Neural progenitor cell (in vitro differentiated cells): ENCODE results near the gene BDKRB2. TPM values are rescaled to one million over a fixed set of nuclear protein-coding genes. Genes with fewer than 3 reads are reported as not detected.

ENCODE experiments used
- DNase-seq: peaks from one replicate; pipeline ENCODE4 v3.0.0-alpha.2; 2016; ENCODE audit warnings: low spot score
- H2AFZ ChIP-seq: fragments of 200-600 bp; sonication (generic); replicated peaks from 2 replicates; pipeline ENCODE4 v1.6.1; 2016; ENCODE audit warnings: antibody characterized with exemption
- H3F3A ChIP-seq: fragments of 200-600 bp; sonication (generic); 2 replicates; pipeline ENCODE4 v1.6.1; 2016; ENCODE audit warnings: antibody characterized with exemption, low read depth
- H3K27ac ChIP-seq: fragments of 200-600 bp; sonication (generic); 2 replicates; pipeline ENCODE4 v1.5.1; 2016; ENCODE audit warnings: mild to moderate bottlenecking
- H3K27me3 ChIP-seq: fragments of 200-600 bp; sonication (generic); 2 replicates; pipeline ENCODE4 v1.6.1; 2016; ENCODE audit warnings: mild to moderate bottlenecking, moderate library complexity
- H3K36me3 ChIP-seq: fragments of 200-600 bp; sonication (generic); 2 replicates; pipeline ENCODE4 v1.5.1; 2016
- H3K4me1 ChIP-seq: fragments of 200-600 bp; sonication (generic); 2 replicates; pipeline ENCODE4 v1.6.1; 2016; ENCODE audit warnings: mixed run types
- H3K4me2 ChIP-seq: fragments of 200-600 bp; sonication (generic); 2 replicates; pipeline ENCODE4 v1.6.1; 2016
- H3K4me3 ChIP-seq: fragments of 200-600 bp; sonication (generic); 2 replicates; pipeline ENCODE4 v1.5.1; 2016
- H3K79me2 ChIP-seq: fragments of 200-600 bp; sonication (generic); 2 replicates; pipeline ENCODE4 v1.6.1; 2016; ENCODE audit warnings: low read depth
- H3K9ac ChIP-seq: fragments of 200-600 bp; sonication (generic); 2 replicates; pipeline ENCODE4 v1.6.1; 2016
- H3K9me3 ChIP-seq: fragments of 200-600 bp; sonication (generic); 2 replicates; pipeline ENCODE4 v1.5.1; 2016; ENCODE audit warnings: low read depth
- H4K20me1 ChIP-seq: fragments of 200-600 bp; sonication (generic); 2 replicates; pipeline ENCODE4 v1.6.1; 2016; ENCODE audit warnings: low read depth
- H3K27ac Mint-ChIP-seq: 3 replicates; pipeline ENCODE4 v1.8.0; 2021; ENCODE audit warnings: mixed read lengths
- H3K27me3 Mint-ChIP-seq: 2 replicates; pipeline ENCODE4 v1.8.0; 2022; ENCODE audit warnings: low read depth, mild to moderate bottlenecking, inconsistent platforms, moderate library complexity, mixed read lengths; ENCODE audit not compliant: insufficient read depth
- H3K36me3 Mint-ChIP-seq: 3 replicates; pipeline ENCODE4 v1.8.0; 2021; ENCODE audit warnings: mixed read lengths
- H3K4me1 Mint-ChIP-seq: 3 replicates; pipeline ENCODE4 v1.8.0; 2021; ENCODE audit warnings: mixed read lengths
- H3K4me3 Mint-ChIP-seq: 3 replicates; pipeline ENCODE4 v1.8.0; 2021; ENCODE audit warnings: mild to moderate bottlenecking, moderate library complexity, mixed read lengths
- H3K9me3 Mint-ChIP-seq: 3 replicates; pipeline ENCODE4 v1.8.0; 2020; ENCODE audit warnings: mixed read lengths
- CTCF ChIP-seq: fragments of 200-600 bp; sonication (generic); IDR thresholded peaks from 2 replicates; pipeline ENCODE4 v1.5.1; 2017; ENCODE audit warnings: antibody characterized with exemption, mild to moderate bottlenecking
- EZH2 ChIP-seq: fragments of 200-600 bp; sonication (generic); IDR thresholded peaks from 2 replicates; pipeline ENCODE4 v1.6.1; 2017; ENCODE audit warnings: antibody characterized with exemption, mild to moderate bottlenecking, moderate library complexity
- EZH2phosphoT487 ChIP-seq: fragments of 200-600 bp; sonication (generic); IDR thresholded peaks from 2 replicates; pipeline ENCODE4 v1.6.1; 2017; ENCODE audit warnings: antibody characterized with exemption
- total RNA-seq: library from RNA; depleted of rRNA; stranded (reverse); fragments of >200 nt; gene quantifications from 2 replicates; pipeline ENCODE4 v1.2.3, GENCODE V29; 2015; ENCODE audit warnings: low replicate concordance

BDKRB2 gene
- total RNA-seq, 1 donor from 2014 or later: 0.37 TPM

- Histone ChIP-seq H3K36me3 (no peaks in the 10 kb centered on the region), H3K4me3 (no peak overlapping the region), H3F3A (no peaks in the 10 kb centered on the region), H2AFZ (no peak overlapping the region), H3K9me3 (no peaks in the 10 kb centered on the region), H4K20me1 (no peaks in the 10 kb centered on the region), H3K79me2 (no peaks in the 10 kb centered on the region), H3K4me1 (peaks cover 17% of the 10 kb centered on the region), H3K27me3 (no peaks in the 10 kb centered on the region), H3K9ac (no peak overlapping the region), H3K4me2 (no peak overlapping the region), H3K27ac (no peak overlapping the region)
- Mint-ChIP-seq H3K9me3 (no peaks in the 10 kb centered on the region), H3K27ac (peak overlapping the region; percentile 72), H3K4me3 (no peak overlapping the region), H3K4me1 (peaks cover 27% of the 10 kb centered on the region), H3K36me3 (no peaks in the 10 kb centered on the region), H3K27me3 (peaks cover 10% of the 10 kb centered on the region)
- no peak for DNase-seq
- TF ChIP-seq EZH2: no peak
- TF ChIP-seq EZH2phosphoT487: no peak
- TF ChIP-seq CTCF: no peak
These were observed 9.8 kb upstream of the BDKRB2 start for GRCh38 chr14:96194657-96195431.

GRCh38 chr14:96195441-96196081 is 9.1 kb upstream of the BDKRB2 start:
- H3F3A ChIP-seq: no peaks in the 10 kb centered on the region
- H3K4me3 ChIP-seq: no peak overlapping the region
- no peak for DNase-seq
- H4K20me1 ChIP-seq: no peaks in the 10 kb centered on the region
- peaks cover 21% of the 10 kb centered on the region for H3K4me1 Mint-ChIP-seq
- no peaks in the 10 kb centered on the region for H3K27me3 ChIP-seq
- TF ChIP-seq CTCF (no peak), EZH2 (no peak), EZH2phosphoT487 (no peak)
- no peaks in the 10 kb centered on the region for H3K9me3 ChIP-seq
- H3K79me2 ChIP-seq: no peaks in the 10 kb centered on the region
- no peak overlapping the region for H3K27ac ChIP-seq
- no peaks in the 10 kb centered on the region for H3K36me3 Mint-ChIP-seq
- no peak overlapping the region for H3K4me3 Mint-ChIP-seq
- no peaks in the 10 kb centered on the region for H3K9me3 Mint-ChIP-seq
- no peak overlapping the region for H3K27ac Mint-ChIP-seq
- H3K4me2 ChIP-seq: no peak overlapping the region
- H3K9ac ChIP-seq: no peak overlapping the region
- H2AFZ ChIP-seq: no peak overlapping the region
- H3K36me3 ChIP-seq: no peaks in the 10 kb centered on the region
- H3K27me3 Mint-ChIP-seq: peaks cover 4% of the 10 kb centered on the region
- peaks cover 17% of the 10 kb centered on the region for H3K4me1 ChIP-seq

GRCh38 chr14:96197163-96197852 is 7.3 kb upstream of the BDKRB2 start:
- Histone ChIP-seq H3K36me3 (no peaks in the 10 kb centered on the region), H3K9me3 (no peaks in the 10 kb centered on the region), H3K79me2 (no peaks in the 10 kb centered on the region), H3K27me3 (no peaks in the 10 kb centered on the region), H3K4me3 (no peak overlapping the region), H3K27ac (no peak overlapping the region), H3K4me1 (peaks cover 7% of the 10 kb centered on the region), H4K20me1 (no peaks in the 10 kb centered on the region), H3K4me2 (no peak overlapping the region), H2AFZ (no peak overlapping the region), H3F3A (no peaks in the 10 kb centered on the region), H3K9ac (no peak overlapping the region)
- Mint-ChIP-seq H3K27me3 (peaks cover 2% of the 10 kb centered on the region), H3K9me3 (no peaks in the 10 kb centered on the region), H3K36me3 (no peaks in the 10 kb centered on the region), H3K4me1 (peaks cover 17% of the 10 kb centered on the region), H3K4me3 (no peak overlapping the region), H3K27ac (peak overlapping the region; percentile 69)
- TF ChIP-seq EZH2: no peak
- TF ChIP-seq CTCF: no peak
- TF ChIP-seq EZH2phosphoT487: no peak
- DNase-seq: no peak
